NCI-H226 (cell line): ENCODE results near the gene RNF130.

Experiments used
- DNase-seq: peaks from one replicate; pipeline ENCODE4 v3.0.0-alpha.2; 2015

The RNF130 gene

DNA sequence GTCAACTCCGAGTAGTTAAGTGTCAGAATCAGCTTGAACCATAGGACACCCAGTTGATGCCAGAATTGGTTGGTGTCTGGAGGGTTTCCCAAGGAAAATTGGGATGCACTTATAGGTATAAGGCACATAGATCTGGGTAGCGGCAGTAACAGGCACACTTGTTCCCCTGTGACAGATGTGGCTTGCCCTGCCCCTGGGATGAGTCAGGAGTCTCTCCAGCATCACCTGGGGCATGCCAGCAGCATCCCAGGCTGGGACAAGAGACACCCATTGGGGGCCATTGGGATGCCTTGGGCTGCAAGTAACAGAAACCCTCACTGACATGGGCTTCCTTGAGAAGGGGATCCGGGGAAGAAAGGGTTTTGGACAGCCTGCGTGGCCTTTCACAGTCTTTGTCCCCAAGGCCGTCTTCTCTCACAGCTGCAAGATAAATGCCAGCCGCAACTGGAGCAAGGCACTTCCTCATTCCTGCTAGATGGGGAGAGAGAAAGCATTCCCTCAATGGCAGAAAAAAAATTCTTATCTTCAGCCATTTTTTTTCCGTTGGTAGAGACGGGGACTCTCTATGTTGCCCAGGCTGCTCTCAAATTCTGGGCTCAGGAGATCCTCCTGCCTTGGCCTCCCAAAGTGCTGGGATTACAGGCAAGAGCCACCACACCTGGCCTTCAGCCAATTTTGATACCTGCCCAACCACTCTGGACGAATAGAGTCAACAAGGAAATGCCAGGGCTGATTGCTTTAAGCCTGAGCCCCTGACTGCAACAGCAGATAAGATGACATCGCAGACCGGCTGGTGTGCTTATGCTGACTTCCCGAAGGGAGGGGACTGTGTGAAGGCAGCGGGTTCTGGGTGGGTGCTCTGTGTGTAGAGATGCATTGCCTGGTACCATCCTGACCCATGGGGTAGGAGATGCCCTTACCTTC, 13.3 kb upstream of the RNF130 start:
- no peak for DNase-seq

DNA sequence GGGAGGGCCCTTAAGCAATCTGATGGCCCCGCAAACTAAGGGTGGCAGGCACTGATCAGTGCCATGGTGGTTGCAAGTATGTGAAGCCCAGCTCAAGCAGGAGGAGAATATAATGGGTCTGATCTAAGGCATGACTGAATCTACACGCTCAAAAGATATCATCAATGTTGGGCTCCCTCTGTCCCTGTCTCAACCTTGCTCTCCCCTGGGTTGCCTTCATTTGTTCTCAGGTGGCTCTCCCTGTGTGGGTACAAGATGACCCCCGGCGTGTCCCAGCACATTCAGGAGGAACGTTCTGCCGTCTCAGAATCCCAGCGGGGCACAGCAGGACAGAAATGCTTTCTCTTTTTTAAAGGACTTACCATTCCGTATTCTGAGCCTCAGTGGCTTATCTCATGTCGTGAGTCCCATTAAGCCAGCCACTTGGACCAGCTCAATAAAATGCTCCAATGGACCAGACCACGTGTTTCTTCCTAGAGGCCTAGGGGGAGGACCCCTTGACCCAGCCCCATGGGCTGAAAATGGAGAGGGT, 12.0 kb upstream of the RNF130 start:
- no peak for DNase-seq

DNA sequence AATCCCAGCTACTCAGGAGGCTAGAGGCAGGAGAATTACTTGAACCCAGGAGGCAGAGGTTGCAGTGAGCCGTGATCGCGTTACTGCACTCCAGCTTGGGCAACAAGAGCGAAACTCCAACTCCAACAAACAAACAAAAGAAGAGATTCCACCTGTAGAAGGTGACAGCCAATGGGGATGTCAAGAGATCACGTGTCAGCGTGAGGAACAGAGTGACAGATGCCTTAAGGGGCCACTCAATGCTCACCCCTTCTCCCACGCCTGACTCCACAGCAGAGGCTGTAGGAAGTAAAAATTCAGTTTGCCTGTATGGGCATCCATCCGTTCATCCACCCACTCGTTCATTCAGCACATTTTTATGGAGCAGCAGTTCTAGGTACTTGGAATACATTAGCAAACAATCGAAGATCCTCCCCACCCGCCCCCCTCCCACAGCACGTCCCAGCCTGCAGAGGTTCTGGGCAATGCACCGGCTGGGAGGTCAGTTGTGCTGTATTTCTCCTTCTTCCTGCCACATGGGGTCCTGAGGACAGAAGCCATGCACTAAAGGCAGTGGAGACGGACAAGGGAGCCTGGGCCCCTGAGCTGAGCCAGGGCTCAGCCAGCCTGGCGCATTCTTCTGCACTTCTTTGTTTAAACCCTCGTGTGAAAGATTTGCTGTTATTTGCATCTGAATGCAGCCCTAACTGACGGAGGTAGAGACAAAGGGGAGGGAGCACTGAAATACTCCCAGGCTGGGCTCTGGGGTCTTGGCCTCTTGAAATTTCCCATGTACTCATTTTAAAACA, 11.3 kb upstream of the RNF130 start:
- no peak for DNase-seq

DNA sequence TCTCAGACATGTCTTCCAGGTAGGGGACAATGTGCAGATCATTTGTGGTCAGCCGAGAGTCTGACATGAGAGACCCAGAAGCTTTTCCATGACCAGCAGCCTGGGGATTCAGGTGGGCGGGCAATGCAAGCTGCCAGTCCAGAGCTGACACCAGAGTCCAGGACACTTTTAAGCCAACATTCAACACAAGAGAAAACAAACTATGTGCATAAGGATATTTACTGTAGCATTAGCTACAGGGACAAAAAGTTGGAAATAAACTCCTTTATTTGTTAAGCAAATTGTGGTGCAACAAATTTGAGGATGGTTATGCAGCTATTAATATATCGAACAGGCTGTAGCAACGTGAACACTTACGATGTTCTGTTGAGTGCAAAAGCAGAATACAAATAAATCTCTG, 9.9 kb upstream of the RNF130 start:
- no peak for DNase-seq

DNA sequence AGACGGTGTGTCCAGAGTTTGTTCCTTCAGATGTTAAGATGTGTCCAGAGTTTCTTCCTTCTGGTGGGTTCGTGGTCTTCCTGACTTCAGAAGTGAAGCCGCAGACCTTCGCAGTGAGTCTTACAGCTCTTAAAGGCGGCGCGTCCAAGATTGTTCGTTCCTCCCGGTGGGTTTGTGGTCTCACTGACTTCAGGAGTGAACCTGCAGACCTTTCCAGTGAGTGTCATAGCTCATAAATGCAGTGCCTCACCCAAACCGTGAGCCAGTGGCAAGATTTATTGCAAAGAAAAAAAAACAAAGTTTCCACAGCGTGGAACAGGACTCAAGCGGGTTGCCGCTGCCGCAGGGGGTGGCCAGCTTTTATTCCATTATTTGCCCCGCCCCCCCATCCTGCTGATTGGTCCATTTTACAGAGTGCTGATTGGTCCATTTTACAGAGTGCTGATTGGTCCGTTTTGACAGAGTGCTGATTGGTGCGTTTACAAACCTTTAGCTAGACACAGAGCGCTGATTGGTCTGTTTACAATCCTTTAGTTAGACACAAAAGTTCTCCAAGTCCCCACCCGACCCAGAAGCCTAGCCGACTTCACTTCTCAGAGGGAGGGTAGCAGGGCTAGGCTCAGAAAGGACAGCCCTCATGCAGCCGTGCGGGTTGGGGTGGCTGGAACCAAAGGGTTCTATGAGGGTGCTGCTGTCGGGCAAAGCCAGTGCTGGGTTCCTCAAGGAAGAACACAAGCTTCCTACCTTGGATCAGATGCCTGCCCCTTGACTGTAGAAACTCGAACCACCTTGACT, 9.1 kb upstream of the RNF130 start:
- DNase-seq = no peak

DNA sequence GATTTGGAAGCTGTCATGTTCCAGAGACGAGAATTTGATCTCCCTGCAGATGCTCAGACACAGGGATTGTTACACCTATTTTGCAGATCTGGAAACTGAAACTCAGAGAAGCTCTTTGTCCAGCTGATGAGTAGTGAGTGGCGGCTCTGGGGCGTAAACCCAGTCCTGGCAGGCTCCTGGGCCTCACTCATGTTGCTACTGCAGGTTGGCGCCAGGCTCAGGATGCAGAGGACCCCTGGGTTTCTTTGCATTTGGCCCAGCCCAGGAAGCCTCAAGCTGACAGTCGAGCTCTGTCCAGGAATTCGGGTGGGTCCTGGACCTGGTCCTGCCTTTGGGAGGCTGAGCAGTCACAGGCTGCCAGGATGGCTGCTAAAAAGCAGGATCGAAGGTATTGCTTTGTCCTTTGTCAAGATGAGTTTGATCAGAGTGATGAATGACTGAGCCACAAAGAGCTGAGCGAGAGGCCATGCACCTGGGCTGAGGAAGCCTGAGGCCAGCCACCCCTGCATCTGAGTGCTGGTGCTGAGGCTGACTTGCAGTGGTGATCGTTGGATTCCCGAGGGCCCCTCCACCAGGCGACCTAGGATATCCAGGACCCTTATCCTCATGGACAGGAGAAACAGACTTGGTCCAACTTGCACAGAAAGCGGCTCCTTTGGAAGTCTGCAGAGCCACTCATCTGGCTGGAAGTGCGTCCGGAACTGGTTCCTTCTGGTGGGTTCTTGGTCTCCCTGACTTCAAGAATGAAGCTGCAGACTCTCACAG, 8.3 kb upstream of the RNF130 start:
- DNase-seq = no peak

DNA sequence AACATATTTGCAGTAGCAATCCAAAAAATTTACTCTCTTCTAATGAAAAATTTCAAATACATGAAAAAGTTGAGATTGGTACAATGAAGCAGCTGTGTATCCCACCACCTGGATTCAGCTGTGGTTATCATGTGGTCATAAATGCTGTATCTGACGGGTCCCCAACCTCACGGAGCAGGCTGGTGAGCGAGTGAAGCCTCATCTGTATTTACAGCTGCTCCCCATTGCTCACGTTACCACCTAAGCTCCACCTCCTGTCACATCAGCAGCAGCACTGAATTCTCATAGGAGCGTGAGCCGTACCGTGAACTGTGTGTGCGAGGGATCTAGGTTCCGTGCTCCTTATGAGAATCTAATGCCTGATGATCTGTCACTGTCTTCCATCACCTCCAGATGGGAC, 6.8 kb upstream of the RNF130 start:
- DNase-seq = no peak

DNA sequence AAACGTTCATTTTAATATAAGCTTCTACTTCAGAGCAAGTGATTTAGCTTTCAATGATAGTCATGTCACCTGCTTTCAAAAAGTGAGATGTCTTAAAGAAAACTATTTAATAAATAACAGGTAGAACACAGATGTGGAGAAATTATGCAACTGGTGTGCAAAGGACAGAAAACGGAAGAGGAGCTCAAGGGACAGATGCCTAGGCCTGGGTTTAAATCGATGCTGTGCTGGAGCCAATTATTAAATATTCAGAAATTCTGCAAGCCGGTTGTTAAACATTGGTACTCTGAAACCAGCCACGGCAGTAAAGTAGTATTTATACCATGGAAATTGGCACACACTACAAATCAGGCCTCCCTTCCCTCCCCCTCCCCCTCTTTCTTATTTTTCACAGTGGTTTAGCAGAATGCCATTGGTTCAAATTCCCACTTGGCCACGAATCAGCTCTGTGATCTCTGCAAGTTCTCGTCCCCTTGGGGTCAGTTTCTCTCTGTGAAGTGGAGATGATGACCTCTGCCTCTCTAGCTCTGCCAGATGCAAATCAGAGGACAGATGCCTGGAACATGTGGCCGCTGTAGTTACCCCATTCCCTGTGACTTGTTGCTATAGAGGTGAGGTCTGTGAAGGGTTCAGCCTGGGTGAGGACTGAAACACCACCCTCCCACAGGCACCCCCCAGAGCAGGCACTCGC, 6.2 kb upstream of the RNF130 start:
- DNase-seq = no peak

DNA sequence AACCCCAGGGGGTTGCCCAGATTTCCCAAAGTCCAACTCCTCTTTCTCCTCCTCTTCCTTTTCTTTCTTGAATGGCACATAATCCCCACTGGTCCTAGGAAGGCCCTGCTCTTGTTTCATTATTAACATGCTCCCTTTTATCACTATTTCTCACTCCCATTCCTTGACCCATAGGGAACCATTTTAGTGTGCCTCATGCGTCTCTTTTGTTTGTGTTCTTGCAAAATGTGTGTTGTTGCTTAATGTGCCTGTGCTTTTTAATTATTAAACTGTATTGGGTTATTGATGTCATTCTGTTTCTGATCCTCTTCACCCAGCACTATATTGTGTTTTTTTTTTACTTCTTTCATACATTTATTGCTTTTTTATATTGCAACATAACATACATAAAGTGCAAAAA, 4.1 kb upstream of the RNF130 start:
- no peak for DNase-seq

DNA sequence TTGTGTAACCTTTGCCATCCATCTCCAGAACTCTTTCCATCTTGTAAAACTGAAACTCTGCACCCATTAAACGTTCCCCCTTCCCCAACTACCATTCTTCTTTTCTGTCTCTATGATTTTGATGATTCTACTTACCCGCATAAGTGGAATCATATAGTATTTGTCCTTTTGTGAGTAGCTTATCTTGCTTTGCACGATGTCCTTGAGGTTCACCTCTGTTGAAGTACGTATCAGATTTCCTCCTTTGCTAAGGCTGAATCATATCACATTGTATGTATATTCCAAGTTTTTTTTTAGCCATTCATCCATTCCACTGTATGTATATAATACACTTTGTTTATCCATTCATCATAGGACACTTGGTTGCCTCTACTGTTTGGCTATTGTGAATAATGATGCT, 2.9 kb upstream of the RNF130 start:
- no peak for DNase-seq

DNA sequence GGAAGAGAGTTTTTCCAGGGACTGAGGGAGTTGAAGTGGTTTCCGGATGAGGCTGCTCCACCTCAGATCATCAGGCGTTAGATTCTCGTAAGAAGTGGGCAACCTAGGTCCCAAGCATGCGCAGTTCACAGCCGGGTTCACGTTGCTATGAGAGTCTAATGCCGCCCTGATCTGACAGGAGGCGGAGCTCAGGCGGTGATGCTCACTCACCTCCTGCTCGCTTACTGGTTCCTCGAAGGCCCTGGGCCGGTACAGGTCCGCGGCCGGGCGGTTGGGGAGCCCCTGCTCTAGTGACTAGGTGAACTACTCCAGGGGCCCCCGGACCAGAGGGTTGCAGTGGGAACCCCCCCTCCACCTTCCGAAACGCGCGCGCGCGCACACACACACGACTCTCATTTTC, 997 bp upstream of the RNF130 start:
- no peak for DNase-seq

DNA sequence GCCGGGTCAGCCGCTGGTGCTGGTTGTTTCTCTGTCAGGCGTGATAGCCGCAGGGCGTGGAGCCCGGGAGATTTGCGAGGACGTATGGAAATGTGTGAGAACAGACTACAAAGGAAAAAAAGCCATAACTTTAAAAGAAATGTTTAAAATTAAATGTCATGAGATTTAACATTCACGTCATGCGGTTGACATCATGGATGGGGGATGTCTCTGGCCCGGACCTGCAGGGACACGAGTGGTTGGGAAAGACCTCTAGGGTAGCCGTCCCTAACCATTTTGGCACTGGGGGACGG, 643 bp upstream of the RNF130 start:
- no peak for DNase-seq

DNA sequence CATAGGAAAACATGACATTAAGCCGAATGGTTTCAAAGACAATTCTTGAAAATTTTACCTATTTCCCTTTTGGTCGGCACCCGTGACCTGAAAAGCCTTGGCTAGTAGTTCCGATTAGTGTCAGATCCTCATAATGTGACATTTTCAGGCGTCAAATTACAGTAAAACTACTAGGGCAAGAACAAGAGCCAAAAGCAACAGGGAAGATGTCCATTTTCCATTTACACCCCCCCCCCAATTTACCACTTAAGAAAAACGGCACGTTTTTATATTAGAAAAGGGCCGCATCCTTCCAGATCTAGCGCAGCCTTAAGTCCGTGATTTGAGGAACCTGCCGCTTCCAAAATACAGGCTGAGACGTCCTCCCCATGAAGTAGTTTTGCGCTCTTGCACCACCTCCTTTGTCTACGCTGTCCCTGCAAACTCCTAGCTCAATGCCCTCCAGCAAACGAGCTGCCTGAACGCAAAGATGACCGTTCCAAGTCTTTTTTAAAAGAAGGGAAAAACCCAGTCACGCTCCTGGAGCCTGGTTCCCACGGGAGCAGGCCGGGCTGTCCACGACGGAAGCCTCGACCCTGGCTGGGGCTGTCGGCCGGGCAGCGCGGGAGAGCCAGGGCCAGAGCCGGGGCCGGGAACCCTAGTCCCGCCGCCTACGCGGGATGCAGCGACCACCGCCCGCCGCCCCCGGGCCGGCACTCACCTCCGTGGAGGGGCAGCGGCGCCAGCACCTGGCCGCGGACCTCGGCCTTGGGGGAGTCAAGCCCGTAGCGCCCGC, 616 bp downstream of the RNF130 start:
- no peak for DNase-seq

DNA sequence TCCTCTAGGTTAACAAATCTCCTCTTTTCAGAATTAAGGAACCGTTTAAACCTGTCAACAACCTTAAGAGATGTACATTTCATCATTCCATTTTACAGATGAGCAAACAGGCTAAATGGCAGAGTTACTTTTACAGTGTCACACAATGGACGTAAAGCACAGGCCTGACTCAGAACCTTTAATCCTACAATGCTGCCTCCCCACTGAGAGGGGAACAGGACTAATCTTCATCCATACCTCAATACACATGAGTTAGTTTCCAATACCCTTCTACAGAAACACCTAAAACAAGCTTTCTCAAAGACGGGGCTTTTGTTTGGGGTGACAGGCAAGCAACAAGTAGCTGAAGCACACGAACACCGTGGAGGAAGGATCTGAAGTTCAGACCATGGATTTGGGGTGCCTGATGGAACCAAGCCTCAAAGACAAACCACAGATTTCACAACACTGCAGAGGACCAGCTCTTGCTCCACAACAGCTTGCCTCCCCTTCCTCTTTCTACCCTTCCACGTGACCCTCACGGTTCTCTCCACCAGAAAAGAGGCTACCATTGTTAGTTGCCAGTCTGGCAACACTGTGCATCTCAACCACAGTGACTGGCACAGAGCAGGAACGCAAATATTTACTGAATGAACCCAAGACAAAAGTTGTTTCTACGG, 1.8 kb downstream of the RNF130 start:
- no peak for DNase-seq

DNA sequence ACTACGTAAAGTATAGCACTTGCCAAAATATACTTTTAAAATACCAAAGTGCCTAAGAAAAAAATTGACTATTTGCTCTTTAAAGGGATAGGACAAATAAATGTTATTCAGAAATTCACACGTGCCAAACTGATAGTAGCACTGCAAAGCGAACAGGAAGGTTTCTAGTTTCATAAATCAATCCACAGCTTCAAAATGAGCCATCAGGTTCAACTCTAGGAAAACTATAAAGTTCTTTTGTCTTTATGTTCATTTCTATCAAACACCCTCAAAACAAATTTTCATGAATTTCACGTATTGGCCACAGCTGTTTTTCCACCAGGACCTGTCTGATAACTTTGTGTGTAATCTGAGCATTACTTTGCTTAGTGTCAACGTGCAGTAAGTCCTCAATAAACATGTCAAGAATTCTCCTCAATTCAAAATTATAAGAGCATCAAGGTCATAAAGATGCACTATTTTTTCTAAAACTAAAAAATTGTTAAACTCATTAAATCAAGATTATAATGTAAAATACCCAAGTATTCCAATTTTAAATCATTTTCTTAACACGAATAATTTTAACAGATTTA, 3.0 kb downstream of the RNF130 start:
- no peak for DNase-seq

DNA sequence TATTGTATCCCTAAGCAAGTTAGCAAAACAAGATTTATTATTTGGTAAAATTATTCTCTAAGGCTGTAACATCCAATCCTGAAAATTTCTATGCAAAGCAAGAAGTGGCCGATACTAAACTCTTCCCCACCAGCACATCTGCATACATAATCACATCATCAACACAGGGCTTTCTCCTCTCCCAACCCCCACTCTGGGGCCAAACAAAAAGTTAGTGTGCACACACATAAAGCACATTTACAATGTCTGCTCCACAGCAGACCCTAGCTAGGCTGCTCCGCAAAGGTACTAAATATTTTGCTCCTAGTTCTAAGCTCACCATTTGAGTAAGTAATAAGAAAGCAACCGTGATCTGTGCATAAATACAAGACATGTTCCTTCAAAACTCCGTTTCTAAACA, 3.6 kb downstream of the RNF130 start:
- no peak for DNase-seq

DNA sequence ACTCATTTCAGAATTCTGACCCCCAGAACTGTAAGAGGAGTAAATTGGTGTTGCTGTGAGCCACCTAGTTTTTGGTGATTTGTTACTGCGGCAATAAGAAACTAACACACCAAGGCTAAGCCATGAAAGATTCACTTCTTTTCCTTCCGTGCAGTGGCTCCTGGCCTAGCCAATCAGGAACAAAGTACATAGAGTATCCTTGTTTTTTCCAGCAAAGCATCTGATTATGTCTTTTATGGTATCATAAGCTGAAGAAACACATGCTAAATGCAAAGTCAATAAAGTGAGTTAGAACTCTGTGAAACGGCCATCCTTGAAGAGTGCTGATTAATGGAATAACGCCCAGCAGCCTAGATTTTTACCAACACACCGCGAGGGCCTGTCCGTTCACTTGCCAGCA, 11.4 kb downstream of the RNF130 start:
- DNase-seq = no peak

DNA sequence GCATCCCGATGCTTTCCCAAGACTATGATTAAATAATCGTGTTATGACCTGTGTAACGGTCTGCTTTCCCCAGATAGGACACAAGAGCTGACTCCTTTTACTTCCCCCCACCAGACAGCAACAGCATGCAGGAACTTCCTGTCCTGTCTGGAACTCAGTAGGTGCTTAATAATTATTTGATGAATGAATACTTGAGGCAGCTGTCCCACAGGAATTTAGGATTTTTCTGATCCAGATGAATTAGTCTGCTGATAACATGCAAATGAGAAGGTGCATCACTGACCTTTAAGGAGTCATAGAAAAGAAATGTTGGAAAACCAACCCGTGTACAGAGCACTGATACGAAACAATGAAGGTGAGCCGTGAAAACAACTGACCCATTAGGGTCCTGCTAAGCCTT, 12.2 kb downstream of the RNF130 start:
- no peak for DNase-seq

DNA sequence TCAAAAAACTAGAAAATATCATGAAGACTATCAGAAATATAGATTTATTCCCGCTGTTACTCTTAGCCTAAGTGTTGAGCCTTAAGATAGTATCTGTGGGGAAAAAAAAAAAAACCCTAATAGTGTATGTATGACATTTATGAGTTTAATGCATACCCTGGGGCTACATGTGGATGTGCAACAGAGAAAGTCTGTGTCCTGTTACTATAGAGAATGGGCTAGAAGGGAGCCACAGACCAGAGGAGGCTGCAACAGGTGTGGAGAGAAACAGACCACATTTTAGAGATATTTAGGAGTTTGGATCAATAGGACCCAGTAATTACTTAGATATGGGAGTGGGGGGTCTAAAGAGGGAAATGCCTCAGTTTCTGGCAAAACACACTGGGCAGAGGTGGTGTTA, 15.4 kb downstream of the RNF130 start:
- no peak for DNase-seq

DNA sequence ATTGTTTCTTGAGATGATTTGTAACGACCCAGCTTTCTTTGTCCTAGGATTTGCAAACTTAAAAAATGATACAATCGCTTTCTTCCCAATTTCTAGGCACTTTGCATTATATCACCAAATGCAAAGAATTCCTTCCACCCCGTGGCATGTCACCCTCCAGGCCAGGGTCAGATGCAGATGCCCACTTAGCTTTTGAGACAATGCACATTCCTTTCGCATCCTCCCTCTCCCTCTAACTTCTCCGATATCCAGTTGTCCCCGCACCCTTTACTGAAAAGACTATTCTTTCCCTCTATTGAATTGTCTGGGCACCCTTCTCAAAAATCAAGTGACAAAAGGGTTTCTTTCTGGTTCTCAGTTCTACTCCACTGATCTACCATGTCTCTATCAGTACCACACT, 17.3 kb downstream of the RNF130 start:
- no peak for DNase-seq
